IMR-90 (cell line): Measurements from ENCODE around the gene TSPAN14. TPM values are rescaled to one million over a fixed set of nuclear protein-coding genes. Genes with fewer than 3 reads are reported as not detected.

ENCODE experiments used
- ATAC-seq: fragments of 200-7000 bp; cut with Tn5 transposase; 2 replicates; pipeline ENCODE4 v1.9.1; 2020; ENCODE audit warnings: low read depth, mild to moderate bottlenecking, moderate library complexity
- BruUV-seq: library from RNA; stranded (reverse); fragments of 400-500 nt; replicated peaks from 2 replicates; lab custom pipeline; 2021; lab: Mats Ljungman, UMichigan
- CTCF ChIA-PET: fragments of 300-600 bp; formaldehyde crosslinking; extraction: SDS; loops from one replicate; lab custom pipeline; 2021; ENCODE audit warnings: antibody characterized with exemption; lab: Yijun Ruan, JAX
- POLR2A ChIA-PET: fragments of 300-600 bp; sonication (Branson Sonifier 250); formaldehyde crosslinking; loops from one replicate; lab custom pipeline; 2022; ENCODE audit warnings: antibody characterized with exemption; ENCODE audit not compliant: unreplicated experiment; lab: Charles Lee
- DNase-seq: peaks from one replicate; pipeline ENCODE4 v3.0.0; 2013
- H2AFZ ChIP-seq: replicated peaks from 2 replicates; pipeline ENCODE3; 2013; ENCODE audit warnings: low read length, mild to moderate bottlenecking; ENCODE audit not compliant: poor library complexity
- H2AK5ac ChIP-seq: 2 replicates; pipeline ENCODE4 v1.6.1; 2013; ENCODE audit warnings: low read depth, low read length, inconsistent platforms
- H2AK9ac ChIP-seq: replicated peaks from 2 replicates; pipeline ENCODE3; 2013; ENCODE audit warnings: mild to moderate bottlenecking, low read depth, low read length, moderate library complexity; ENCODE audit not compliant: poor library complexity
- H2BK120ac ChIP-seq: 2 replicates; pipeline ENCODE4 v1.6.1; 2013; ENCODE audit warnings: low read depth, low read length, inconsistent platforms
- H2BK15ac ChIP-seq: 3 replicates; pipeline ENCODE4 v1.6.1; 2013; ENCODE audit warnings: low read depth, low read length, inconsistent platforms
- H2BK20ac ChIP-seq: 2 replicates; pipeline ENCODE4 v1.6.1; 2013; ENCODE audit warnings: low read depth, mild to moderate bottlenecking, inconsistent platforms, low read length, moderate library complexity
- H2BK5ac ChIP-seq: 2 replicates; pipeline ENCODE4 v1.6.1; 2013; ENCODE audit warnings: mild to moderate bottlenecking, low read depth, low read length, inconsistent platforms; ENCODE audit not compliant: poor library complexity, severe bottlenecking
- H3K14ac ChIP-seq: replicated peaks from 2 replicates; pipeline ENCODE4 v1.6.1; 2013; ENCODE audit warnings: low read depth, low read length, inconsistent platforms
- H3K18ac ChIP-seq: 2 replicates; pipeline ENCODE4 v1.6.1; 2013; ENCODE audit warnings: low read depth, low read length, control low read depth
- H3K23ac ChIP-seq: 2 replicates; pipeline ENCODE4 v1.6.1; 2013; ENCODE audit warnings: low read depth, low read length, inconsistent platforms
- H3K27ac ChIP-seq: 2 replicates; pipeline ENCODE4 v1.5.1; 2013; ENCODE audit warnings: mild to moderate bottlenecking, control low read depth, low read length; ENCODE audit not compliant: insufficient read depth
- H3K27me3 ChIP-seq: 2 replicates; pipeline ENCODE4 v1.6.1; 2013; ENCODE audit warnings: low read length; ENCODE audit not compliant: control insufficient read depth, insufficient read depth
- H3K36me3 ChIP-seq: 2 replicates; pipeline ENCODE4 v1.6.1; 2013; ENCODE audit warnings: low read length, mixed read lengths; ENCODE audit not compliant: control insufficient read depth, insufficient read depth
- H3K4ac ChIP-seq: 2 replicates; pipeline ENCODE4 v1.6.1; 2013; ENCODE audit warnings: low read depth, low read length, inconsistent platforms
- H3K4me1 ChIP-seq: 2 replicates; pipeline ENCODE4 v1.6.1; 2013; ENCODE audit warnings: low read length, mixed read lengths; ENCODE audit not compliant: control insufficient read depth, insufficient read depth
- H3K4me2 ChIP-seq: 2 replicates; pipeline ENCODE4 v1.6.1; 2013; ENCODE audit warnings: low read depth, mild to moderate bottlenecking, control low read depth, low read length, moderate library complexity
- H3K4me3 ChIP-seq: 2 replicates; pipeline ENCODE4 v1.5.1; 2013; ENCODE audit warnings: low read depth, mild to moderate bottlenecking, control low read depth, low read length, moderate library complexity; ENCODE audit not compliant: insufficient read depth
- H3K56ac ChIP-seq: 2 replicates; pipeline ENCODE4 v1.6.1; 2013; ENCODE audit warnings: low read length, inconsistent platforms; ENCODE audit not compliant: insufficient read depth; ENCODE audit errors: extremely low read depth
- H3K79me1 ChIP-seq, 2 experiments: 2 replicates each; pipeline ENCODE4 v1.6.1; 2013; ENCODE audit warnings: low read length in 2 of 2, inconsistent platforms in 1 of 2, low read depth in 1 of 2
- H3K9ac ChIP-seq: 2 replicates; pipeline ENCODE4 v1.6.1; 2013; ENCODE audit warnings: low read depth, low read length, control low read depth
- H3K9me1 ChIP-seq: 2 replicates; pipeline ENCODE4 v1.6.1; 2013; ENCODE audit warnings: low read length, inconsistent platforms; ENCODE audit not compliant: insufficient read depth
- H3K9me3 ChIP-seq: 2 replicates; pipeline ENCODE4 v1.6.1; 2013; ENCODE audit warnings: low read length; ENCODE audit not compliant: control insufficient read depth, insufficient read depth
- H4K20me1 ChIP-seq: 2 replicates; pipeline ENCODE4 v1.6.1; 2013; ENCODE audit warnings: low read length, inconsistent platforms; ENCODE audit not compliant: insufficient read depth
- H4K5ac ChIP-seq: 2 replicates; pipeline ENCODE4 v1.6.1; 2013; ENCODE audit warnings: mild to moderate bottlenecking, low read depth, low read length, control low read depth
- H4K8ac ChIP-seq, 2 experiments: 2 replicates each; pipeline ENCODE4 v1.6.1; 2013; ENCODE audit warnings: low read depth in 2 of 2, low read length in 2 of 2, control low read depth in 1 of 2, inconsistent platforms in 1 of 2
- H4K91ac ChIP-seq: 2 replicates; pipeline ENCODE4 v1.6.1; 2013; ENCODE audit warnings: low read depth, low read length, inconsistent platforms; ENCODE audit not compliant: insufficient read depth
- BHLHE40 ChIP-seq: fragments of 150-350 bp; IDR thresholded peaks from 2 replicates; pipeline ENCODE4 v1.6.1; 2016; ENCODE audit warnings: mild to moderate bottlenecking, low read depth, low read length
- NFE2L2 ChIP-seq: fragments of 150-350 bp; IDR thresholded peaks from 2 replicates; pipeline ENCODE4 v1.6.1; 2016; ENCODE audit warnings: low read depth, mild to moderate bottlenecking, low read length
- POLR2A ChIP-seq: IDR thresholded peaks from 2 replicates; pipeline ENCODE4 v1.6.1; 2012; ENCODE audit warnings: mild to moderate bottlenecking, low read depth, low read length
- RFX5 ChIP-seq: IDR thresholded peaks from 2 replicates; pipeline ENCODE4 v1.8.0; 2012; ENCODE audit warnings: low read depth, mild to moderate bottlenecking, low read length, moderate library complexity
- WGBS, 2 experiments: methylation state at CpG; one replicate each; pipeline versions ENCODE4 v1.1.5 to v1.1.7; 2013; ENCODE audit warnings: missing lambda C conversion rate in 2 of 2; ENCODE audit not compliant: insufficient read length in 1 of 2; ENCODE audit errors: extremely low coverage in 2 of 2; 5-methylcytosine and 5-hydroxymethylcytosine counted together
- dilution Hi-C: fragments of 300-500 bp; cut with HindIII; formaldehyde crosslinking; loops from one replicate; pipeline ENCODE4 v1.14.3; 2018; ENCODE audit warnings: low sequenced_read_pairs; ENCODE audit not compliant: unreplicated experiment
- in situ Hi-C: fragments of 300-500 bp; cut with MboI; formaldehyde crosslinking; loops from 3 replicates; pipeline ENCODE4 v1.14.3; 2019; ENCODE audit warnings: low sequenced_read_pairs, inconsistent platforms, mixed read lengths
- intact Hi-C: fragments of 100-400 bp; cut with micrococcal nuclease; formaldehyde crosslinking; loops from 2 replicates; pipeline ENCODE4 v1.10.0; 2022
- polyA plus RNA-seq, 3 experiments: library from polyadenylated mRNA; depleted of rRNA; stranded (reverse); fragments of >200 nt; gene quantifications; 2 replicates each; pipeline ENCODE4 v1.2.3, GENCODE V29; 2012; ENCODE audit warnings: low replicate concordance in 1 of 3
- total RNA-seq: library from RNA; depleted of rRNA; stranded (reverse); fragments of >200 nt; gene quantifications from 2 replicates; pipeline ENCODE4 v1.2.3, GENCODE V29; 2012

Gene TSPAN14
- total and polyA plus RNA-seq, 2 of the 4 experiments (the other 2 are of a cell fraction): 18.5 to 43.0 TPM

- Histone ChIP-seq H3K4me3 (no peak overlapping the region), H4K20me1 (no peaks in the 10 kb centered on the region), H3K4me2 (no peak overlapping the region), H3K4ac (no peak overlapping the region), H3K27me3 (peaks cover 18% of the 10 kb centered on the region), H2BK15ac (no peak overlapping the region), H3K9me3 (no peaks in the 10 kb centered on the region), H2BK5ac (no peak overlapping the region), H2AFZ (no peak overlapping the region), H3K23ac (no peak overlapping the region), H3K79me1 (no peaks in the 10 kb centered on the region), H4K8ac (no peak overlapping the region), H3K18ac (no peak overlapping the region), H2BK120ac (no peak overlapping the region), H2BK20ac (no peak overlapping the region), H3K4me1 (peaks cover 3% of the 10 kb centered on the region; the same call in 1 of the 2 replicates), H3K27ac (no peak overlapping the region), H2AK9ac (no peak overlapping the region), H2AK5ac (no peak overlapping the region), H4K91ac (no peak overlapping the region), H3K14ac (no peak overlapping the region), H3K9ac (no peak overlapping the region), H4K5ac (no peak overlapping the region), H3K9me1 (peaks cover 3% of the 10 kb centered on the region; the same call in 1 of the 2 replicates), H3K56ac (no peak overlapping the region), H3K36me3 (no peaks in the 10 kb centered on the region)
- ATAC-seq (no peak), DNase-seq (no peak)
- dilution Hi-C loops (no loop called here), intact Hi-C loops (no loop called here), in situ Hi-C loops (no loop called here)
- POLR2A ChIA-PET: no interaction called here
- BruUV-seq: no TSS peak
- no peak for TF ChIP-seq RFX5
- no peak for TF ChIP-seq NFE2L2
- TF ChIP-seq BHLHE40: no peak
- TF ChIP-seq POLR2A: no peak
- CTCF ChIA-PET: interaction anchor here (1.4 kb wide), 1 partner anchor 95 kb away, joined by 3 read pairs; no protein-coding TSS in a partner anchor
- WGBS, 2 experiments: 86% methylated on average over 1 of the region's 2 CpGs; no CpG with 5 or more reads in 1 of the 2 experiments
Measured at GRCh38 chr10:80411267-80411668, 42.8 kb upstream of the TSPAN14 start.
